Transverse colon (tissue), 4 donors: ENCODE measurements around the gene PEAK3.
A peak's percentile ranks its signal among the peaks of the same experiment; 100 is the strongest.

Experiments used
- CTCF ChIP-seq, 5 experiments: fragments of 200-600 bp in 3 of 5; fragments of 450-650 bp in 2 of 5; sonication (generic) in 3 of 5; IDR thresholded peaks; 1 replicate in 2 of 5; 2 replicates in 3 of 5; pipeline ENCODE4 v1.5.1; 2016 to 2017; ENCODE audit warnings: antibody characterized with exemption in 5 of 5, inconsistent platforms in 3 of 5, mild to moderate bottlenecking in 2 of 5, moderate library complexity in 1 of 5
- EP300 ChIP-seq: sonication (generic); formaldehyde crosslinking; IDR thresholded peaks from one replicate; pipeline ENCODE4 v1.6.1; 2017; ENCODE audit warnings: antibody characterized with exemption, low read depth
- POLR2A ChIP-seq: fragments of 450-650 bp; IDR thresholded peaks from one replicate; pipeline ENCODE4 v1.6.1; 2016; ENCODE audit warnings: antibody characterized with exemption, mild to moderate bottlenecking, moderate library complexity
- POLR2AphosphoS5 ChIP-seq, 3 donors: sonication (generic); formaldehyde crosslinking; IDR thresholded peaks; one replicate each; pipeline ENCODE4 v1.6.1; 2016; ENCODE audit warnings: antibody characterized with exemption in 3 of 3

- TF ChIP-seq CTCF (IDR thresholded peaks at IDR 0.05) (peak in 1 of 5 experiments; percentile 1), POLR2AphosphoS5 (IDR thresholded peaks at IDR 0.05) (no peak), EP300 (no peak), POLR2A (no peak)
These were observed 5.5 kb downstream of the PEAK3 start for GRCh38 chr19:2276429-2276986.
